ENCODE results near the gene GABRE.

The GABRE gene

GRCh38 chrX:151988706-151989299 is 14.3 kb upstream of the GABRE start:
- no peak for TF ChIP-seq CTCF (IDR thresholded peaks at IDR 0.05; ENCODE audit: low read depth, low read length, missing control alignments)
- no peak overlapping the region for H3K4me3 ChIP-seq (replicated peaks; ENCODE audit: low read depth, low read length)
- no peak for DNase-seq (ENCODE audit: extremely low read depth, low read depth)

- no peak for DNase-seq (ENCODE audit: extremely low read depth, low read depth)
- H3K4me3 ChIP-seq (replicated peaks; ENCODE audit: low read depth, low read length): no peak overlapping the region
- no peak for TF ChIP-seq CTCF (IDR thresholded peaks at IDR 0.05; ENCODE audit: low read depth, low read length, missing control alignments)
These were observed 12.6 kb upstream of the GABRE start for GRCh38 chrX:151987108-151987507.

GRCh38 chrX:151985955-151986354 is 11.5 kb upstream of the GABRE start:
- no peak for TF ChIP-seq CTCF (IDR thresholded peaks at IDR 0.05; ENCODE audit: low read depth, low read length, missing control alignments)
- H3K4me3 ChIP-seq (replicated peaks; ENCODE audit: low read depth, low read length): no peak overlapping the region
- no peak for DNase-seq (ENCODE audit: extremely low read depth, low read depth)

DNA sequence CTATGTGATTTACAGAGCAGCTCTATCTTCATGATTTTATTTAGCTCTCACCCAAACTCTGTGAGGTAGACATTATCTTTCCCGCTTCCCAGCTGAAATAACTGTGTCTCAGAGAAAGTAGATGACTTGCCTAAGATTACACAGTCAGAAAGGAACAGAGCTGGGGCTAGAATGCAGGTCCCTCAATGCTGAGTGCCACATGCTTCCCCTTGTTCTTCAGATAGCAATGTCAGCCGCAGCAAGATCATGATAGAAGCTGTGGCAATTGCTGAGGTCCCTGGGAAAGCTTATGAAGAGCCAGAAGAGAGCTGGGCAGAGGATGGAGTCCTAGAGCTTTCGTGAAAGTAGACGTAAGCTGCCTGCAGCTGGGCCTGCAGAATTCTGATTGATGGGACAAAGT is 11.1 kb upstream of the GABRE start:
- no peak for TF ChIP-seq CTCF (IDR thresholded peaks at IDR 0.05; ENCODE audit: low read depth, low read length, missing control alignments)
- no peak for DNase-seq (ENCODE audit: extremely low read depth, low read depth)

DNA sequence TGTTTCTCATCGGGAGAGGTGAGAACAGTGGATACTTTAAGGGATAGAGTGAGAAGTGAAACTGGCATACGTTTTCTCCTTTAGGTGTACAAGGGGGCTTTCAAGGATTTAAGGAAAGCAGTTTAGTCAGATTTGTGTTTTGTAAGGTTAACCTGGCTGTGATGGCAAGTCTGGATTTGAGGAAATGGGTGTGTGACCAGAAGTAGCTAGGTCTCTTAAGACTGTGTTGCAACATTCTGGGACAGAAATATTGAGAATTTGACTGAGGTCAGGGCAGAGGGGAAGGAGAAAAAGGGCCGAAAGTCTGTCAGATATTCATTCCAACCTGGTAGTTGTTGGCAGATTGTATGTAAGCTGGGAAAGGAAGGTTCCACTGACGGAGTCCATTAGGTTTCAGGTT is 10.4 kb upstream of the GABRE start:
- TF ChIP-seq CTCF (IDR thresholded peaks at IDR 0.05; ENCODE audit: low read depth, low read length, missing control alignments): no peak
- DNase-seq (ENCODE audit: extremely low read depth, low read depth): no peak
- H3K4me3 ChIP-seq (replicated peaks; ENCODE audit: low read depth, low read length): no peak overlapping the region

More for the DNA sequence above, 11.1 kb upstream of the GABRE start:
- no peak overlapping the region for H3K4me3 ChIP-seq (replicated peaks; ENCODE audit: low read depth, low read length)

DNA sequence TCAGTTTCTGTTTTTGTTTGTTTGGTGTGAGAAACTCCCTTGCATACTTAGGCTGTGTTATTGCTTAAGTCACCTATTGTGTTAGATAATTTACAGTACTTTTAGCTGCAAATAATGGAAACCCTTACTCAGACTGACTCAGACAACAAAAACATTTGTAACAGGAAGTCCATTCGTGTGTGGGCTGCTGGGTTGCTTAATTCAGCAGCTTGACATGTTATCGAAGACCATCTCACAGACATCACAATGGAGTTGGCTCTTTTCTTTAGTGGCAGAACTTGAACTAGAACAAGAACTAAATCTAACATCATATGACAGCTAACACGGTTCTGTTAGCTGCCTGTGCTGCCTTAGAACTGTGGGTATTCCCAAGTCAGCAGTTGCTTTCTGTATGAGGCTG is 9.9 kb upstream of the GABRE start:
- no peak overlapping the region for H3K4me3 ChIP-seq (replicated peaks; ENCODE audit: low read depth, low read length)
- no peak for TF ChIP-seq CTCF (IDR thresholded peaks at IDR 0.05; ENCODE audit: low read depth, low read length, missing control alignments)
- DNase-seq (ENCODE audit: extremely low read depth, low read depth): no peak

DNA sequence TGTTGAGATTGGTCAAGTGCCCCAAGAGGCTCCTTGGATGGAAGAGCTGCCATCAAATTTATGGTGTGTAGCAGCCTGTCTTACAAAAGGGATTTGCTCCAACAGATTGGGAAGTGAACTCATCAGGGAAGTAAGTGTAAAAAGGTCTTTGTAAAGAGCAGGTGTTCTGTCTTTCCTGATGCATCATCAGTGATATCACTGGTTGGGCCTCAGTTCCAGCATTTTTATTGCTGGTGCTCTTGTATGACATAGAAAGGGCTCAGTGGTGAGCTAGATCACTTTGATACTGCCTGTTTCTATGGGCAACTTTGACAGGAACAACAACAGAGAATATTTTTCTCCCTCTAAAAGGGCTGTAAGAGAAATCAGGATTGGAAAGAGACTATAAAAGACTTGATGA is 8.7 kb upstream of the GABRE start:
- no peak overlapping the region for H3K4me3 ChIP-seq (replicated peaks; ENCODE audit: low read depth, low read length)
- no peak for DNase-seq (ENCODE audit: extremely low read depth, low read depth)
- no peak for TF ChIP-seq CTCF (IDR thresholded peaks at IDR 0.05; ENCODE audit: low read depth, low read length, missing control alignments)
